Ovary (tissue), 9 donors: ENCODE data around the gene ITGB1BP2. TPM values are rescaled to one million over a fixed set of nuclear protein-coding genes. Genes with fewer than 3 reads are reported as not detected.
"Not testable (repeated sequence)": the region's sequence is repeated elsewhere in the genome, so short reads cannot be mapped to it uniquely, and the experiment has no call there.

ENCODE experiments used
- DNase-seq, 5 donors: peaks; one replicate each; pipeline ENCODE4 v3.0.0-alpha.2; 2019 to 2020
- H3K27ac ChIP-seq, 2 donors: fragments of 200-600 bp; one replicate each; pipeline versions ENCODE4 v1.5.1 to v1.8.0; 2019 to 2022
- H3K27me3 ChIP-seq: fragments of 200-600 bp; one replicate; pipeline ENCODE4 v1.8.0; 2022
- H3K36me3 ChIP-seq: fragments of 200-600 bp; sonication (generic); one replicate; pipeline ENCODE4 v1.5.1; 2019
- H3K4me1 ChIP-seq: one replicate; pipeline ENCODE4 v1.8.1; 2013; ENCODE audit warnings: mild to moderate bottlenecking, moderate library complexity; ENCODE audit not compliant: insufficient read depth
- H3K4me3 ChIP-seq: fragments of 200-600 bp; sonication (generic); one replicate; pipeline ENCODE4 v1.5.1; 2017
- H3K9me3 ChIP-seq, 2 donors: fragments of 200-600 bp in 1 of 2; sonication (generic) in 1 of 2; one replicate each; pipeline versions ENCODE4 v1.5.1 to v1.8.1; 2013 to 2019; ENCODE audit warnings: mild to moderate bottlenecking in 1 of 2, moderate library complexity in 1 of 2
- EP300 ChIP-seq: sonication (generic); formaldehyde crosslinking; IDR thresholded peaks from one replicate; pipeline ENCODE4 v1.6.1; 2017; ENCODE audit warnings: antibody characterized with exemption
- POLR2A ChIP-seq: fragments of 450-650 bp; IDR thresholded peaks from one replicate; pipeline ENCODE4 v1.6.1; 2017; ENCODE audit warnings: antibody characterized with exemption, mild to moderate bottlenecking, moderate library complexity
- WGBS, 3 donors: extraction: QIAGEN DNeasy Blood & Tissue Kit in 1 of 3; methylation state at CpG; one replicate each; pipeline versions ENCODE4 v1.1.5 to v1.1.7; 2013 to 2017; 5-methylcytosine and 5-hydroxymethylcytosine counted together
- intact Hi-C, 4 donors: fragments of 100-400 bp; cut with DNase I; formaldehyde crosslinking; loops; one replicate each; pipeline versions ENCODE4 v1.11.0 to v1.15.1; 2022 to 2023
- polyA plus RNA-seq, 2 donors: library from polyadenylated mRNA; stranded (reverse); fragments of 200-250 nt in 1 of 2; fragments of 350-450 nt in 1 of 2; fragmentation: Illumina TruSeq in 1 of 2; extraction: RNeasy Lipid Tissue Mini Kit (QIAGEN cat#74804) in 1 of 2; gene quantifications; one replicate each; pipeline ENCODE4 v1.2.3, GENCODE V29; 2013 to 2014
- total RNA-seq, 7 donors: library from RNA; depleted of rRNA in 2 of 7; stranded (reverse); fragments of >200 nt in 2 of 7; fragmentation: NEBNext Ultra II Directional in 3 of 7; extraction: Animal tissue kit (Norgen Biotek cat#: 25700) in 3 of 7; gene quantifications; one replicate each; pipeline versions ENCODE4 v1.1.0 to v1.2.4, GENCODE V29; 2016 to 2023
- TF ChIP-seq, protein P1 (sequence below), 3 donors: fragments of 450-650 bp in 2 of 3; fragments of 200-600 bp in 1 of 3; IDR thresholded peaks; one replicate each; pipeline versions ENCODE4 v1.5.1 to v1.8.0; 2016 to 2022; ENCODE audit warnings: antibody characterized with exemption in 3 of 3, mild to moderate bottlenecking in 1 of 3
- donor health status: DM: no; HTN: no; CAD: no; lungs with moderate emphysema.
- donor health status: DM: no; HTN: no; CAD: no.
- donor health status: Bipolar disorder and iron deficiency.
- donor health status: DM: yes; HTN: yes; CAD: no.
- donor health status: DM: no; HTN: no; CAD: no.
- donor health status: DM: yes; HTN: yes; CAD: no.

Gene ITGB1BP2
- total and polyA plus RNA-seq, 9 donors = 0.95 to 9.1 (median 3.2) TPM

DNA sequence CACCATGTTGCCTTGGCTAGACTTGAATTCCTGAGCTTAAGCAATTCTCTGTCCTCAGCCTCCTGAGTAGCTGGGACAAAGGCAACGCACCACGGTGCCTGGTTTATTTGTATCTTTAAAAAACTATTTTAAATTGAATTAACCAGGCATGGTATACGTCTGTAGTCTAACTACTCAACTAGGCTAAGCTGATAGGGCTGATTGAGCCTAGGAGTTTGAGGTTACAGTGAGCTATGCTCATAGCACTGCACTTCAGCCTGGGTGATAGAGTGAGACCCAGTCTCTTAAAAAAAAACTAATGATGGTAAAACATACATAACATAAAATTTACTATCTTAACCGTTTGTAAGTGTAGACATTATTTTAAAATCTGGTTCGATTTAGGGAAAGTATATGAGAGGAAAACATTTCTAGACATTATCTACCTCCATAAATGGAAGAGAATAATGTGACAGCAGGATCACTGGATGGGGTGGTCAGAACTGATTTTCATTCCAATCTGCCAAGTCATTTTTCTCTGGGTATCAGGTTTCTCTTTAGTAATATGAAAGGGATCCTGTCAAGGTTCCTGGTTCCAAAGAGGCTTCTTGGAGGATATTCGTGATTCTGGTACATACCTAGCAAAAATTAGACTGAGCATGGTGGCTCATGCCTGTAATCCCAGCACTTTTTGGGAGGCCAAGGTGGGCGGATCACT lies 8.7 kb upstream of the ITGB1BP2 start:
- Histone ChIP-seq H3K4me1 (peaks cover 3% of the 10 kb centered on the region), H3K9me3 (no peaks in the 10 kb centered on the region), H3K27me3 (no peaks in the 10 kb centered on the region), H3K27ac (no peak overlapping the region), H3K36me3 (no peaks in the 10 kb centered on the region), H3K4me3 (no peak overlapping the region)
- TF ChIP-seq EP300 (no peak), POLR2A (no peak)
- TF ChIP-seq, protein P1, sequence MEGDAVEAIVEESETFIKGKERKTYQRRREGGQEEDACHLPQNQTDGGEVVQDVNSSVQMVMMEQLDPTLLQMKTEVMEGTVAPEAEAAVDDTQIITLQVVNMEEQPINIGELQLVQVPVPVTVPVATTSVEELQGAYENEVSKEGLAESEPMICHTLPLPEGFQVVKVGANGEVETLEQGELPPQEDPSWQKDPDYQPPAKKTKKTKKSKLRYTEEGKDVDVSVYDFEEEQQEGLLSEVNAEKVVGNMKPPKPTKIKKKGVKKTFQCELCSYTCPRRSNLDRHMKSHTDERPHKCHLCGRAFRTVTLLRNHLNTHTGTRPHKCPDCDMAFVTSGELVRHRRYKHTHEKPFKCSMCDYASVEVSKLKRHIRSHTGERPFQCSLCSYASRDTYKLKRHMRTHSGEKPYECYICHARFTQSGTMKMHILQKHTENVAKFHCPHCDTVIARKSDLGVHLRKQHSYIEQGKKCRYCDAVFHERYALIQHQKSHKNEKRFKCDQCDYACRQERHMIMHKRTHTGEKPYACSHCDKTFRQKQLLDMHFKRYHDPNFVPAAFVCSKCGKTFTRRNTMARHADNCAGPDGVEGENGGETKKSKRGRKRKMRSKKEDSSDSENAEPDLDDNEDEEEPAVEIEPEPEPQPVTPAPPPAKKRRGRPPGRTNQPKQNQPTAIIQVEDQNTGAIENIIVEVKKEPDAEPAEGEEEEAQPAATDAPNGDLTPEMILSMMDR (IDR thresholded peaks at IDR 0.05) = no peak
- DNase-seq = no peak
- WGBS, 3 donors = 70 to 77% (median 75%) methylated on average over 7 of the region's 7 CpGs
- intact Hi-C loops = loop anchor here in 1 of 4 donors (10.0 kb wide), 1 partner anchor 72 kb away; the partner anchor contains the start of gene TAF1

DNA sequence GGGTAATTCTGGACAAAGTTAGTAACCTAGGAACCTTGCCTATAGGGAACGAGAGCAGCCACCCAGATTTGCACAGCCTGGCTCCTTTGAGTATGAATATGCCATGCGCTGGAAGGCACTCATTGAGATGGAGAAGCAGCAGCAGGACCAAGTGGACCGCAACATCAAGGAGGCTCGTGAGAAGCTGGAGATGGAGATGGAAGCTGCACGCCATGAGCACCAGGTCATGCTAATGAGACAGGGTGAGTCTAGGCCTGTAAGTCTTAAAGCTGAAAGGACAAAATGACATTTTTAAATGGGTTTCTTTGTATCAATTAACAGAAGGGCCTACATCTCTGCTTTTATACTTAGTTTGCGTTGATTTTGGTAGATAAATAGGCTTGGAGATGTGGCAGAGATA lies 4.7 kb upstream of the ITGB1BP2 start:
- Histone ChIP-seq H3K27me3 (no peaks in the 10 kb centered on the region), H3K27ac (no peak overlapping the region), H3K36me3 (no peaks in the 10 kb centered on the region), H3K4me3 (no peak overlapping the region), H3K9me3 (no peaks in the 10 kb centered on the region), H3K4me1 (peaks cover 5% of the 10 kb centered on the region)
- intact Hi-C loops = loop anchor here in 1 of 4 donors (10.0 kb wide), 1 partner anchor 68 kb away; the partner anchor contains the start of gene TAF1
- TF ChIP-seq POLR2A (no peak), EP300 (no peak)
- TF ChIP-seq, protein P1 (IDR thresholded peaks at IDR 0.05) = no peak
- 80 to 84% (median 83%) methylated on average over 6 of the region's 6 CpGs for WGBS, 3 donors
- no peak for DNase-seq

- H3K4me1 ChIP-seq = peaks cover 5% of the 10 kb centered on the region
- no peaks in the 10 kb centered on the region for H3K36me3 ChIP-seq
- no peaks in the 10 kb centered on the region for H3K9me3 ChIP-seq
- 19 to 25% (median 19%) methylated on average over 3 of the region's 3 CpGs for WGBS, 3 donors
- intact Hi-C loops = loop anchor here in 1 of 4 donors (10.0 kb wide), 1 partner anchor 67 kb away; the partner anchor contains the start of gene TAF1
- H3K27ac ChIP-seq = no peak overlapping the region
- H3K27me3 ChIP-seq = no peaks in the 10 kb centered on the region
- no peak for TF ChIP-seq POLR2A
- TF ChIP-seq, protein P1 (IDR thresholded peaks at IDR 0.05) = no peak
- TF ChIP-seq EP300 = no peak
- no peak overlapping the region for H3K4me3 ChIP-seq
- DNase-seq = peak in 2 of 5 donors; percentile 37 to 71
Measured at GRCh38 chrX:71298119-71298518, 3.4 kb upstream of the ITGB1BP2 start.

DNA sequence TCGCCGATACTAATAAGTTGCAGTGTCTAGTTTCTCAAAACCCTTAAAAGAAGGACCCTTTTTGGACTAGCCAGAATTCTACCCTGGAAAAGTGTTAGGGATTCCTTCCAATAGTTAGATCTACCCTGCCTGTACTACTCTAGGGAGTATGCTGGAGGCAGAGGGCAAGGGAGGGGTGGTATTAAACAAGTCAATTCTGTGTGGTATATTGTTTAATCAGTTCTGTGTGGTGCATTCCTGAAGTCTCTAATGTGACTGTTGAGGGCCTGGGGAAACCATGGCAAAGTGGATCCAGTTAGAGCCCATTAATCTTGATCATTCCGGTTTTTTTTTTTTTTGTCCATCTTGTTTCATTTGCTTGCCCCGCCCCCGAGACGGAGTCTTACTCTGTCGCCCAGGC lies 1.5 kb upstream of the ITGB1BP2 start:
- WGBS, 3 donors = 79 to 87% (median 86%) methylated on average over 7 of the region's 7 CpGs

DNA sequence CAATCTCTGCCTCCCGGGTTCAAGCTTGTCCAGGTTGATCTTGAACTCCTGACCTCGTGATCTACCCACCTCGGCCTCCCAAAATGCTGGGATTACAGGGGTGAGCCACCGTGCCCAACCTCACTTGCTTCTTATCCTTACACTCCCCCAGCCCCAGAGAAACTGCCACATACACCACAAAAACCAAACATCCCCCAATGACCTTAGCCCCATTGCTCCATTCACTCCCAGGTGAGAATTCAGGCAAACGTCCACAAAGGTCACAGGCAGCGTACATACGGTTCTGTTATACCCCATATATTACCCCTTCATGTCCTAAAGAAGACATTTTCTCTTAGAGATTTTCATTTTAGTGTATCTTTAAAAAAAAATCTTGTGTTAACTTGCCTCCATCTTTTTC lies 1.1 kb upstream of the ITGB1BP2 start:
- H3K4me3 ChIP-seq, H3K9me3 ChIP-seq, H3K27ac ChIP-seq, DNase-seq, H3K36me3 ChIP-seq, intact Hi-C loops, H3K27me3 ChIP-seq, H3K4me1 ChIP-seq: not testable (repeated sequence)
- 63 to 71% (median 65%) methylated on average over 7 of the region's 7 CpGs for WGBS, 3 donors

More for the DNA sequence above, 1.5 kb upstream of the ITGB1BP2 start:
- H3K27ac ChIP-seq, H3K9me3 ChIP-seq, intact Hi-C loops, H3K4me1 ChIP-seq, DNase-seq, H3K4me3 ChIP-seq, H3K36me3 ChIP-seq, H3K27me3 ChIP-seq: not testable (repeated sequence)
